Breast epithelium (tissue), 4 donors: ENCODE measurements around the gene LTK. TPM values are rescaled to one million over a fixed set of nuclear protein-coding genes. Genes with fewer than 3 reads are reported as not detected.

Experiments used
- DNase-seq, 2 donors: peaks; one replicate each; pipeline ENCODE4 v3.0.0-alpha.2; 2019; ENCODE audit warnings: low spot score in 2 of 2
- H3K27ac ChIP-seq, 2 donors: fragments of 200-600 bp; sonication (generic) in 1 of 2; one replicate each; pipeline ENCODE4 v1.5.1; 2016 to 2019; ENCODE audit warnings: mild to moderate bottlenecking in 1 of 2
- H3K27me3 ChIP-seq, 2 donors: fragments of 200-600 bp; sonication (generic) in 1 of 2; one replicate each; pipeline versions ENCODE4 v1.5.1 to v1.6.0; 2017 to 2019; ENCODE audit warnings: control low read depth in 1 of 2, mild to moderate bottlenecking in 1 of 2
- H3K36me3 ChIP-seq: fragments of 200-600 bp; one replicate; pipeline ENCODE4 v1.5.1; 2019
- H3K4me1 ChIP-seq, 2 donors: fragments of 200-600 bp; sonication (generic); one replicate each; pipeline ENCODE4 v1.5.1; 2016 to 2019; ENCODE audit warnings: control low read depth in 1 of 2
- H3K4me3 ChIP-seq, 3 donors: fragments of 200-600 bp; sonication (generic); 1 replicate in 2 of 3; 2 replicates in 1 of 3; pipeline ENCODE4 v1.5.1; 2016 to 2019; ENCODE audit warnings: mild to moderate bottlenecking in 3 of 3, moderate library complexity in 2 of 3
- H3K9me3 ChIP-seq, 2 donors: fragments of 200-600 bp; sonication (generic) in 1 of 2; one replicate each; pipeline ENCODE4 v1.5.1; 2016 to 2019; ENCODE audit warnings: control low read depth in 1 of 2
- POLR2A ChIP-seq: fragments of 450-650 bp; IDR thresholded peaks from one replicate; pipeline ENCODE4 v1.6.1; 2016; ENCODE audit warnings: antibody characterized with exemption, mild to moderate bottlenecking, moderate library complexity
- POLR2AphosphoS5 ChIP-seq, 3 donors: sonication (generic); formaldehyde crosslinking; IDR thresholded peaks; one replicate each; pipeline ENCODE4 v1.6.1; 2017; ENCODE audit warnings: antibody characterized with exemption in 3 of 3
- intact Hi-C: fragments of 100-400 bp; cut with DNase I; formaldehyde crosslinking; loops from one replicate; pipeline ENCODE4 v1.15.1; 2023; ENCODE audit warnings: low total_unique reads
- total RNA-seq, 3 donors: library from RNA; depleted of rRNA; stranded (reverse); fragments of >200 nt; gene quantifications; one replicate each; pipeline ENCODE4 v1.1.0, GENCODE V29; 2016
- TF ChIP-seq, protein P1 (sequence below), 3 donors: fragments of 450-650 bp; IDR thresholded peaks; one replicate each; pipeline ENCODE4 v1.5.1; 2016 to 2017; ENCODE audit warnings: antibody characterized with exemption in 3 of 3, mild to moderate bottlenecking in 3 of 3, moderate library complexity in 3 of 3

The LTK gene
- total RNA-seq, 3 donors from 2014 or later: 0.29 to 0.66 TPM; not detected in 1

- H3K27ac ChIP-seq: no peak overlapping the region
- peaks cover 0 to 10% of the 10 kb centered on the region in 2 donors for H3K27me3 ChIP-seq
- no peak for DNase-seq
- no peak overlapping the region for H3K4me3 ChIP-seq
- no peak for TF ChIP-seq POLR2AphosphoS5 (IDR thresholded peaks at IDR 0.05)
- TF ChIP-seq, protein P1, sequence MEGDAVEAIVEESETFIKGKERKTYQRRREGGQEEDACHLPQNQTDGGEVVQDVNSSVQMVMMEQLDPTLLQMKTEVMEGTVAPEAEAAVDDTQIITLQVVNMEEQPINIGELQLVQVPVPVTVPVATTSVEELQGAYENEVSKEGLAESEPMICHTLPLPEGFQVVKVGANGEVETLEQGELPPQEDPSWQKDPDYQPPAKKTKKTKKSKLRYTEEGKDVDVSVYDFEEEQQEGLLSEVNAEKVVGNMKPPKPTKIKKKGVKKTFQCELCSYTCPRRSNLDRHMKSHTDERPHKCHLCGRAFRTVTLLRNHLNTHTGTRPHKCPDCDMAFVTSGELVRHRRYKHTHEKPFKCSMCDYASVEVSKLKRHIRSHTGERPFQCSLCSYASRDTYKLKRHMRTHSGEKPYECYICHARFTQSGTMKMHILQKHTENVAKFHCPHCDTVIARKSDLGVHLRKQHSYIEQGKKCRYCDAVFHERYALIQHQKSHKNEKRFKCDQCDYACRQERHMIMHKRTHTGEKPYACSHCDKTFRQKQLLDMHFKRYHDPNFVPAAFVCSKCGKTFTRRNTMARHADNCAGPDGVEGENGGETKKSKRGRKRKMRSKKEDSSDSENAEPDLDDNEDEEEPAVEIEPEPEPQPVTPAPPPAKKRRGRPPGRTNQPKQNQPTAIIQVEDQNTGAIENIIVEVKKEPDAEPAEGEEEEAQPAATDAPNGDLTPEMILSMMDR (IDR thresholded peaks at IDR 0.05): no peak
- TF ChIP-seq POLR2A: no peak
- intact Hi-C loops: no loop called here
- H3K36me3 ChIP-seq: no peaks in the 10 kb centered on the region
- no peaks in the 10 kb centered on the region for H3K9me3 ChIP-seq
- H3K4me1 ChIP-seq: no peaks in the 10 kb centered on the region
Observed at GRCh38 chr15:41517895-41518449, 4.3 kb upstream of the LTK start.

- Histone ChIP-seq H3K27ac (no peak overlapping the region), H3K4me1 (peaks cover 8 to 9% of the 10 kb centered on the region in 2 donors), H3K4me3 (peak overlapping the region; percentile 26 to 56 (median 43)), H3K27me3 (peaks cover 9 to 32% of the 10 kb centered on the region in 2 donors), H3K9me3 (no peaks in the 10 kb centered on the region), H3K36me3 (no peaks in the 10 kb centered on the region)
- intact Hi-C loops: no loop called here
- no peak for DNase-seq
- TF ChIP-seq POLR2A (no peak), POLR2AphosphoS5 (IDR thresholded peaks at IDR 0.05) (no peak)
- TF ChIP-seq, protein P1 (IDR thresholded peaks at IDR 0.05): no peak
Observed at GRCh38 chr15:41512940-41513505, 604 bp downstream of the LTK start.

GRCh38 chr15:41512512-41512939 lies 1.1 kb downstream of the LTK start:
- intact Hi-C loops: no loop called here
- TF ChIP-seq, protein P1 (IDR thresholded peaks at IDR 0.05): no peak
- TF ChIP-seq POLR2AphosphoS5 (IDR thresholded peaks at IDR 0.05): no peak
- no peak for TF ChIP-seq POLR2A
- peaks cover 9 to 32% of the 10 kb centered on the region in 2 donors for H3K27me3 ChIP-seq
- H3K4me1 ChIP-seq: peaks cover 8 to 9% of the 10 kb centered on the region in 2 donors
- peak overlapping the region; percentile 26 to 56 (median 43) for H3K4me3 ChIP-seq
- no peaks in the 10 kb centered on the region for H3K36me3 ChIP-seq
- H3K27ac ChIP-seq: no peak overlapping the region
- DNase-seq: no peak
- H3K9me3 ChIP-seq: no peaks in the 10 kb centered on the region

- TF ChIP-seq POLR2A (no peak), POLR2AphosphoS5 (IDR thresholded peaks at IDR 0.05) (no peak)
- TF ChIP-seq, protein P1 (IDR thresholded peaks at IDR 0.05): no peak
- Histone ChIP-seq H3K4me3 (peak overlapping the region in 2 of 3 donors; percentile 43 to 56), H3K36me3 (no peaks in the 10 kb centered on the region), H3K27ac (no peak overlapping the region), H3K9me3 (no peaks in the 10 kb centered on the region), H3K27me3 (peaks cover 9 to 32% of the 10 kb centered on the region in 2 donors), H3K4me1 (peaks cover 8 to 9% of the 10 kb centered on the region in 2 donors)
- no peak for DNase-seq
- intact Hi-C loops: no loop called here
Observed at GRCh38 chr15:41511899-41512369, 1.7 kb downstream of the LTK start.

- intact Hi-C loops: no loop called here
- no peak for TF ChIP-seq POLR2A
- no peak for TF ChIP-seq POLR2AphosphoS5 (IDR thresholded peaks at IDR 0.05)
- TF ChIP-seq, protein P1 (IDR thresholded peaks at IDR 0.05): no peak
- no peaks in the 10 kb centered on the region for H3K36me3 ChIP-seq
- peak overlapping the region in 2 of 3 donors; percentile 43 to 56 for H3K4me3 ChIP-seq
- no peak overlapping the region for H3K27ac ChIP-seq
- H3K9me3 ChIP-seq: no peaks in the 10 kb centered on the region
- no peak for DNase-seq
- H3K4me1 ChIP-seq: peaks cover 8 to 9% of the 10 kb centered on the region in 2 donors
- H3K27me3 ChIP-seq: peaks cover 9 to 32% of the 10 kb centered on the region in 2 donors
Observed at GRCh38 chr15:41511331-41511898, 2.2 kb downstream of the LTK start.
